ENCODE results near the gene RAB37. TPM values are rescaled to one million over a fixed set of nuclear protein-coding genes. Genes with fewer than 3 reads are reported as not detected.

The RAB37 gene
- total RNA-seq, 1 experiment from 2014 or later = 2.5 TPM

DNA sequence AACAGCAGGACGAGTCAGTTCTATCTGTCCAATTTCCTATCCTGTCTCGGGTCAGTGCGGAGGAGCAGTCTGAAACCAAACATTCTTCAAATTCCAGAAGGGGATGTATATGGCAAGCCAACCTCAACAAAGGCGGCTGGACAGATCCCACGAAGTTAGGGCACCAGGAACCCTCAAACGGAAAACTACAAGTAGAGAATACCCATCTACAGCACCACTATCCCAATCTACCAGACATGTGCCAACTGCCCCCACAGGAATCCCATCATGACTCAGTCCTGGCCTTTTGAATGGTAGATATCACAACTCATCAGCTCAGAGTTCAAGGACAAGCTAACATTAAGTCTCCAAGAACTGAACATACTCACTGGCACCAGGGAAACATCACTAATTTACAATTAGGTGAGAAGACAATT, 36.8 kb downstream of the RAB37 start:
- no peak overlapping the region for H3K27ac Mint-ChIP-seq

More for the DNA sequence above, 36.8 kb downstream of the RAB37 start:
- Histone ChIP-seq H3K4ac (ENCODE audit: low read depth, low read length) (no peak overlapping the region), H3K79me1 (ENCODE audit: insufficient read depth, low read depth, low read length, poor library complexity, severe bottlenecking) (no peaks in the 10 kb centered on the region), H3K9ac (ENCODE audit: extremely low read depth, insufficient read length, low read length) (no peak overlapping the region), H3K27ac (ENCODE audit: insufficient read length, low read depth, low read length) (no peak overlapping the region), H4K8ac (replicated peaks; ENCODE audit: insufficient read length, low read depth, low read length) (no peak overlapping the region), H3K18ac (ENCODE audit: insufficient read length, low read depth, low read length) (no peak overlapping the region), H3T11ph (ENCODE audit: low read length) (no peak overlapping the region), H3K56ac (ENCODE audit: insufficient read length, low read depth, low read length) (no peak overlapping the region), H4K91ac (ENCODE audit: insufficient read length, low read depth, low read length) (no peak overlapping the region), H3K23me2 (ENCODE audit: insufficient read length, low read depth, low read length, poor library complexity, severe bottlenecking) (peaks cover 10% of the 10 kb centered on the region), H2BK15ac (ENCODE audit: low read depth, low read length) (no peak overlapping the region), H3K79me2 (ENCODE audit: insufficient read depth, low read length) (no peaks in the 10 kb centered on the region), H4K5ac (ENCODE audit: insufficient read length, low read depth, low read length) (no peak overlapping the region), H3K23ac (ENCODE audit: insufficient read length, low read depth, low read length) (no peak overlapping the region), H3K4me2 (ENCODE audit: insufficient read depth, insufficient read length, low read length) (no peak overlapping the region), H3K4me1 (ENCODE audit: insufficient read depth, low read length) (no peaks in the 10 kb centered on the region; the same call in 1 of the 2 replicates), H4K20me1 (ENCODE audit: control insufficient read depth, insufficient read depth, insufficient read length) (no peaks in the 10 kb centered on the region), H3K27me3 (ENCODE audit: insufficient read depth, low read length) (no peaks in the 10 kb centered on the region), H3K14ac (ENCODE audit: insufficient read depth, low read length) (no peak overlapping the region), H2BK12ac (ENCODE audit: insufficient read length, low read depth, low read length) (no peak overlapping the region), H2AK5ac (ENCODE audit: insufficient read length, low read length) (no peak overlapping the region), H3K9me3 (ENCODE audit: control insufficient read depth, low read depth, low read length) (no peaks in the 10 kb centered on the region), H2BK20ac (ENCODE audit: low read depth, low read length, poor library complexity, severe bottlenecking) (no peak overlapping the region), H2AFZ (ENCODE audit: low read length) (no peak overlapping the region), H2BK5ac (ENCODE audit: insufficient read length, low read length) (no peak overlapping the region), H2BK120ac (ENCODE audit: low read depth, low read length, poor library complexity, severe bottlenecking) (no peak overlapping the region)
- no CpG with 5 or more reads among the region's 6 CpGs for WGBS (ENCODE audit: extremely low coverage, insufficient read length, low lambda C conversion rate)
- no peak for DNase-seq
- Mint-ChIP-seq H3K4me3 (peak overlapping the region; percentile 21 to 64; a peak in 4 of 5 replicates), H3K27me3 (ENCODE audit: low read depth) (no peaks in the 10 kb centered on the region), H3K9me3 (no peaks in the 10 kb centered on the region), H3K4me1 (peaks cover 13 to 23% of the 10 kb centered on the region in 2 experiments), H3K36me3 (ENCODE audit: insufficient read depth in 1 of 3, low read depth in 3 of 3) (peaks cover 23 to 53% (median 48%) of the 10 kb centered on the region in 3 experiments; a peak in 6 of 7 replicates)
- TF ChIP-seq, protein P1, sequence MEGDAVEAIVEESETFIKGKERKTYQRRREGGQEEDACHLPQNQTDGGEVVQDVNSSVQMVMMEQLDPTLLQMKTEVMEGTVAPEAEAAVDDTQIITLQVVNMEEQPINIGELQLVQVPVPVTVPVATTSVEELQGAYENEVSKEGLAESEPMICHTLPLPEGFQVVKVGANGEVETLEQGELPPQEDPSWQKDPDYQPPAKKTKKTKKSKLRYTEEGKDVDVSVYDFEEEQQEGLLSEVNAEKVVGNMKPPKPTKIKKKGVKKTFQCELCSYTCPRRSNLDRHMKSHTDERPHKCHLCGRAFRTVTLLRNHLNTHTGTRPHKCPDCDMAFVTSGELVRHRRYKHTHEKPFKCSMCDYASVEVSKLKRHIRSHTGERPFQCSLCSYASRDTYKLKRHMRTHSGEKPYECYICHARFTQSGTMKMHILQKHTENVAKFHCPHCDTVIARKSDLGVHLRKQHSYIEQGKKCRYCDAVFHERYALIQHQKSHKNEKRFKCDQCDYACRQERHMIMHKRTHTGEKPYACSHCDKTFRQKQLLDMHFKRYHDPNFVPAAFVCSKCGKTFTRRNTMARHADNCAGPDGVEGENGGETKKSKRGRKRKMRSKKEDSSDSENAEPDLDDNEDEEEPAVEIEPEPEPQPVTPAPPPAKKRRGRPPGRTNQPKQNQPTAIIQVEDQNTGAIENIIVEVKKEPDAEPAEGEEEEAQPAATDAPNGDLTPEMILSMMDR (conservative IDR thresholded peaks at IDR 0.05) = no peak

Measured in H9 (cell line).